IMR-90 (cell line): ENCODE data around the gene DIAPH1. TPM values are rescaled to one million over a fixed set of nuclear protein-coding genes. Genes with fewer than 3 reads are reported as not detected.

Experiments used
- ATAC-seq: fragments of 200-7000 bp; cut with Tn5 transposase; 2 replicates; pipeline ENCODE4 v1.9.1; 2020; ENCODE audit warnings: low read depth, mild to moderate bottlenecking, moderate library complexity
- BruUV-seq: library from RNA; stranded (reverse); fragments of 400-500 nt; replicated peaks from 2 replicates; lab custom pipeline; 2021; lab: Mats Ljungman, UMichigan
- CTCF ChIA-PET: fragments of 300-600 bp; formaldehyde crosslinking; extraction: SDS; loops from one replicate; lab custom pipeline; 2021; ENCODE audit warnings: antibody characterized with exemption; lab: Yijun Ruan, JAX
- POLR2A ChIA-PET: fragments of 300-600 bp; sonication (Branson Sonifier 250); formaldehyde crosslinking; loops from one replicate; lab custom pipeline; 2022; ENCODE audit warnings: antibody characterized with exemption; ENCODE audit not compliant: unreplicated experiment; lab: Charles Lee
- DNase-seq: peaks from one replicate; pipeline ENCODE4 v3.0.0; 2013
- H2AFZ ChIP-seq: replicated peaks from 2 replicates; pipeline ENCODE3; 2013; ENCODE audit warnings: low read length, mild to moderate bottlenecking; ENCODE audit not compliant: poor library complexity
- H2AK5ac ChIP-seq: 2 replicates; pipeline ENCODE4 v1.6.1; 2013; ENCODE audit warnings: low read depth, low read length, inconsistent platforms
- H2AK9ac ChIP-seq: replicated peaks from 2 replicates; pipeline ENCODE3; 2013; ENCODE audit warnings: mild to moderate bottlenecking, low read depth, low read length, moderate library complexity; ENCODE audit not compliant: poor library complexity
- H2BK120ac ChIP-seq: 2 replicates; pipeline ENCODE4 v1.6.1; 2013; ENCODE audit warnings: low read depth, low read length, inconsistent platforms
- H2BK15ac ChIP-seq: 3 replicates; pipeline ENCODE4 v1.6.1; 2013; ENCODE audit warnings: low read depth, low read length, inconsistent platforms
- H2BK20ac ChIP-seq: 2 replicates; pipeline ENCODE4 v1.6.1; 2013; ENCODE audit warnings: low read depth, mild to moderate bottlenecking, inconsistent platforms, low read length, moderate library complexity
- H2BK5ac ChIP-seq: 2 replicates; pipeline ENCODE4 v1.6.1; 2013; ENCODE audit warnings: mild to moderate bottlenecking, low read depth, low read length, inconsistent platforms; ENCODE audit not compliant: poor library complexity, severe bottlenecking
- H3K14ac ChIP-seq: replicated peaks from 2 replicates; pipeline ENCODE4 v1.6.1; 2013; ENCODE audit warnings: low read depth, low read length, inconsistent platforms
- H3K18ac ChIP-seq: 2 replicates; pipeline ENCODE4 v1.6.1; 2013; ENCODE audit warnings: low read depth, low read length, control low read depth
- H3K23ac ChIP-seq: 2 replicates; pipeline ENCODE4 v1.6.1; 2013; ENCODE audit warnings: low read depth, low read length, inconsistent platforms
- H3K27ac ChIP-seq: 2 replicates; pipeline ENCODE4 v1.5.1; 2013; ENCODE audit warnings: mild to moderate bottlenecking, control low read depth, low read length; ENCODE audit not compliant: insufficient read depth
- H3K27me3 ChIP-seq: 2 replicates; pipeline ENCODE4 v1.6.1; 2013; ENCODE audit warnings: low read length; ENCODE audit not compliant: control insufficient read depth, insufficient read depth
- H3K36me3 ChIP-seq: 2 replicates; pipeline ENCODE4 v1.6.1; 2013; ENCODE audit warnings: low read length, mixed read lengths; ENCODE audit not compliant: control insufficient read depth, insufficient read depth
- H3K4ac ChIP-seq: 2 replicates; pipeline ENCODE4 v1.6.1; 2013; ENCODE audit warnings: low read depth, low read length, inconsistent platforms
- H3K4me1 ChIP-seq: 2 replicates; pipeline ENCODE4 v1.6.1; 2013; ENCODE audit warnings: low read length, mixed read lengths; ENCODE audit not compliant: control insufficient read depth, insufficient read depth
- H3K4me2 ChIP-seq: 2 replicates; pipeline ENCODE4 v1.6.1; 2013; ENCODE audit warnings: low read depth, mild to moderate bottlenecking, control low read depth, low read length, moderate library complexity
- H3K4me3 ChIP-seq: 2 replicates; pipeline ENCODE4 v1.5.1; 2013; ENCODE audit warnings: low read depth, mild to moderate bottlenecking, control low read depth, low read length, moderate library complexity; ENCODE audit not compliant: insufficient read depth
- H3K56ac ChIP-seq: 2 replicates; pipeline ENCODE4 v1.6.1; 2013; ENCODE audit warnings: low read length, inconsistent platforms; ENCODE audit not compliant: insufficient read depth; ENCODE audit errors: extremely low read depth
- H3K79me1 ChIP-seq, 2 experiments: 2 replicates each; pipeline ENCODE4 v1.6.1; 2013; ENCODE audit warnings: low read length in 2 of 2, inconsistent platforms in 1 of 2, low read depth in 1 of 2
- H3K9ac ChIP-seq: 2 replicates; pipeline ENCODE4 v1.6.1; 2013; ENCODE audit warnings: low read depth, low read length, control low read depth
- H3K9me1 ChIP-seq: 2 replicates; pipeline ENCODE4 v1.6.1; 2013; ENCODE audit warnings: low read length, inconsistent platforms; ENCODE audit not compliant: insufficient read depth
- H3K9me3 ChIP-seq: 2 replicates; pipeline ENCODE4 v1.6.1; 2013; ENCODE audit warnings: low read length; ENCODE audit not compliant: control insufficient read depth, insufficient read depth
- H4K20me1 ChIP-seq: 2 replicates; pipeline ENCODE4 v1.6.1; 2013; ENCODE audit warnings: low read length, inconsistent platforms; ENCODE audit not compliant: insufficient read depth
- H4K5ac ChIP-seq: 2 replicates; pipeline ENCODE4 v1.6.1; 2013; ENCODE audit warnings: mild to moderate bottlenecking, low read depth, low read length, control low read depth
- H4K8ac ChIP-seq, 2 experiments: 2 replicates each; pipeline ENCODE4 v1.6.1; 2013; ENCODE audit warnings: low read depth in 2 of 2, low read length in 2 of 2, control low read depth in 1 of 2, inconsistent platforms in 1 of 2
- H4K91ac ChIP-seq: 2 replicates; pipeline ENCODE4 v1.6.1; 2013; ENCODE audit warnings: low read depth, low read length, inconsistent platforms; ENCODE audit not compliant: insufficient read depth
- BHLHE40 ChIP-seq: fragments of 150-350 bp; IDR thresholded peaks from 2 replicates; pipeline ENCODE4 v1.6.1; 2016; ENCODE audit warnings: mild to moderate bottlenecking, low read depth, low read length
- CEBPB ChIP-seq: IDR thresholded peaks from 2 replicates; pipeline ENCODE4 v1.6.1; 2012; ENCODE audit warnings: low read depth, low read length, improper control_type of control experiment
- CHD1 ChIP-seq: IDR thresholded peaks from 2 replicates; pipeline ENCODE4 v1.6.1; 2012; ENCODE audit warnings: low read depth, low read length, improper control_type of control experiment
- ELK1 ChIP-seq: fragments of 150-350 bp; IDR thresholded peaks from 2 replicates; pipeline ENCODE4 v1.6.1; 2016; ENCODE audit warnings: low read depth, mild to moderate bottlenecking, low read length, moderate library complexity, borderline replicate concordance
- FOS ChIP-seq: fragments of 150-350 bp; IDR thresholded peaks from 2 replicates; pipeline ENCODE4 v1.6.1; 2016; ENCODE audit warnings: low read depth, low read length
- MAFK ChIP-seq: IDR thresholded peaks from 2 replicates; pipeline ENCODE4 v1.6.1; 2012; ENCODE audit warnings: low read depth, low read length, improper control_type of control experiment
- MAZ ChIP-seq: IDR thresholded peaks from 2 replicates; pipeline ENCODE4 v1.6.1; 2012; ENCODE audit warnings: low read depth, mild to moderate bottlenecking, low read length, improper control_type of control experiment, moderate library complexity, borderline replicate concordance
- MXI1 ChIP-seq: IDR thresholded peaks from 2 replicates; pipeline ENCODE4 v1.6.1; 2012; ENCODE audit warnings: low read depth, mild to moderate bottlenecking, low read length, moderate library complexity, borderline replicate concordance
- NFE2L2 ChIP-seq: fragments of 150-350 bp; IDR thresholded peaks from 2 replicates; pipeline ENCODE4 v1.6.1; 2016; ENCODE audit warnings: low read depth, mild to moderate bottlenecking, low read length
- POLR2A ChIP-seq: IDR thresholded peaks from 2 replicates; pipeline ENCODE4 v1.6.1; 2012; ENCODE audit warnings: mild to moderate bottlenecking, low read depth, low read length
- RAD21 ChIP-seq: IDR thresholded peaks from 2 replicates; pipeline ENCODE4 v1.6.1; 2012; ENCODE audit warnings: low read length, improper control_type of control experiment
- RCOR1 ChIP-seq: IDR thresholded peaks from 2 replicates; pipeline ENCODE4 v1.6.1; 2012; ENCODE audit warnings: mild to moderate bottlenecking, low read length, improper control_type of control experiment; ENCODE audit not compliant: insufficient replicate concordance
- RFX5 ChIP-seq: IDR thresholded peaks from 2 replicates; pipeline ENCODE4 v1.8.0; 2012; ENCODE audit warnings: low read depth, mild to moderate bottlenecking, low read length, moderate library complexity
- SMC3 ChIP-seq: fragments of 150-350 bp; IDR thresholded peaks from 2 replicates; pipeline ENCODE4 v1.6.1; 2016; ENCODE audit warnings: low read depth, mild to moderate bottlenecking, antibody characterized with exemption, low read length, moderate library complexity
- dilution Hi-C: fragments of 300-500 bp; cut with HindIII; formaldehyde crosslinking; loops from one replicate; pipeline ENCODE4 v1.14.3; 2018; ENCODE audit warnings: low sequenced_read_pairs; ENCODE audit not compliant: unreplicated experiment
- in situ Hi-C: fragments of 300-500 bp; cut with MboI; formaldehyde crosslinking; loops from 3 replicates; pipeline ENCODE4 v1.14.3; 2019; ENCODE audit warnings: low sequenced_read_pairs, inconsistent platforms, mixed read lengths
- intact Hi-C: fragments of 100-400 bp; cut with micrococcal nuclease; formaldehyde crosslinking; loops from 2 replicates; pipeline ENCODE4 v1.10.0; 2022
- polyA plus RNA-seq, 3 experiments: library from polyadenylated mRNA; depleted of rRNA; stranded (reverse); fragments of >200 nt; gene quantifications; 2 replicates each; pipeline ENCODE4 v1.2.3, GENCODE V29; 2012; ENCODE audit warnings: low replicate concordance in 1 of 3
- total RNA-seq: library from RNA; depleted of rRNA; stranded (reverse); fragments of >200 nt; gene quantifications from 2 replicates; pipeline ENCODE4 v1.2.3, GENCODE V29; 2012
- TF ChIP-seq, protein P1 (sequence below): conservative IDR thresholded peaks from 2 replicates; pipeline ENCODE4 v1.5.1; 2012; ENCODE audit warnings: mild to moderate bottlenecking, low read depth, low read length, improper control_type of control experiment
- TF ChIP-seq, protein P2 (sequence below): fragments of 150-350 bp; IDR thresholded peaks from 2 replicates; pipeline ENCODE4 v1.6.1; 2017; ENCODE audit warnings: mild to moderate bottlenecking, antibody characterized with exemption, low read length, low read depth

DIAPH1 gene
- total and polyA plus RNA-seq, 2 of the 4 experiments (the other 2 are of a cell fraction) = 12.0 to 37.4 TPM

GRCh38 chr5:141613344-141613743, 5.5 kb downstream of the DIAPH1 start:
- Histone ChIP-seq H3K79me1 (peaks cover 17 to 50% of the 10 kb centered on the region in 2 experiments), H3K9me1 (no peaks in the 10 kb centered on the region; the same call in 1 of the 2 replicates), H3K4me2 (no peak overlapping the region), H3K4me1 (no peaks in the 10 kb centered on the region), H4K20me1 (0 out of 2 replicates have a peak, but pooled peaks cover 3% of the 10 kb centered on the region), H3K56ac (no peak overlapping the region), H4K5ac (no peak overlapping the region), H3K27ac (no peak overlapping the region), H2BK20ac (no peak overlapping the region), H3K9ac (no peak overlapping the region), H2AK5ac (no peak overlapping the region), H4K8ac (no peak overlapping the region), H3K4me3 (no peak overlapping the region), H3K27me3 (no peaks in the 10 kb centered on the region), H3K14ac (0 out of 2 replicates have a peak overlapping the region, but pooled peaks have one; percentile 24), H3K36me3 (no peaks in the 10 kb centered on the region), H4K91ac (no peak overlapping the region), H2BK15ac (no peak overlapping the region), H2AK9ac (no peak overlapping the region), H2AFZ (no peak overlapping the region), H3K9me3 (no peaks in the 10 kb centered on the region), H3K18ac (no peak overlapping the region), H3K23ac (no peak overlapping the region), H2BK5ac (no peak overlapping the region), H2BK120ac (no peak overlapping the region), H3K4ac (no peak overlapping the region)
- CTCF ChIA-PET = interaction anchor here (1.2 kb wide), 1 partner anchor 22 kb away, joined by 6 read pairs; no protein-coding TSS in a partner anchor
- intact Hi-C loops = no loop called here
- DNase-seq (no peak), ATAC-seq (no peak)
- TF ChIP-seq ELK1 (no peak), MAZ (no peak), CHD1 (no peak), MAFK (no peak), RCOR1 (no peak), SMC3 (no peak), NFE2L2 (no peak), CEBPB (no peak), BHLHE40 (no peak), POLR2A (no peak), RFX5 (no peak), FOS (no peak), RAD21 (no peak), MXI1 (no peak)
- TF ChIP-seq, protein P1, sequence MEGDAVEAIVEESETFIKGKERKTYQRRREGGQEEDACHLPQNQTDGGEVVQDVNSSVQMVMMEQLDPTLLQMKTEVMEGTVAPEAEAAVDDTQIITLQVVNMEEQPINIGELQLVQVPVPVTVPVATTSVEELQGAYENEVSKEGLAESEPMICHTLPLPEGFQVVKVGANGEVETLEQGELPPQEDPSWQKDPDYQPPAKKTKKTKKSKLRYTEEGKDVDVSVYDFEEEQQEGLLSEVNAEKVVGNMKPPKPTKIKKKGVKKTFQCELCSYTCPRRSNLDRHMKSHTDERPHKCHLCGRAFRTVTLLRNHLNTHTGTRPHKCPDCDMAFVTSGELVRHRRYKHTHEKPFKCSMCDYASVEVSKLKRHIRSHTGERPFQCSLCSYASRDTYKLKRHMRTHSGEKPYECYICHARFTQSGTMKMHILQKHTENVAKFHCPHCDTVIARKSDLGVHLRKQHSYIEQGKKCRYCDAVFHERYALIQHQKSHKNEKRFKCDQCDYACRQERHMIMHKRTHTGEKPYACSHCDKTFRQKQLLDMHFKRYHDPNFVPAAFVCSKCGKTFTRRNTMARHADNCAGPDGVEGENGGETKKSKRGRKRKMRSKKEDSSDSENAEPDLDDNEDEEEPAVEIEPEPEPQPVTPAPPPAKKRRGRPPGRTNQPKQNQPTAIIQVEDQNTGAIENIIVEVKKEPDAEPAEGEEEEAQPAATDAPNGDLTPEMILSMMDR = no peak
- TF ChIP-seq, protein P2, sequence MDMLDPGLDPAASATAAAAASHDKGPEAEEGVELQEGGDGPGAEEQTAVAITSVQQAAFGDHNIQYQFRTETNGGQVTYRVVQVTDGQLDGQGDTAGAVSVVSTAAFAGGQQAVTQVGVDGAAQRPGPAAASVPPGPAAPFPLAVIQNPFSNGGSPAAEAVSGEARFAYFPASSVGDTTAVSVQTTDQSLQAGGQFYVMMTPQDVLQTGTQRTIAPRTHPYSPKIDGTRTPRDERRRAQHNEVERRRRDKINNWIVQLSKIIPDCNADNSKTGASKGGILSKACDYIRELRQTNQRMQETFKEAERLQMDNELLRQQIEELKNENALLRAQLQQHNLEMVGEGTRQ = no peak
- BruUV-seq = no TSS peak
- in situ Hi-C loops = no loop called here
- POLR2A ChIA-PET = no interaction called here
- dilution Hi-C loops = no loop called here
